HL-60/S4 treated with retinoic acid at 250 ng/mL for 4 days and 3 days (cell line): ENCODE data around the gene NMUR2.

Source experiments
- in situ Hi-C: fragments of 300-500 bp; cut with MboI; formaldehyde crosslinking; loops from 2 replicates; pipeline ENCODE4 v1.7.0; 2022; ENCODE audit warnings: low sequenced_read_pairs

NMUR2 gene

GRCh38 chr5:152372875-152373274, 32.2 kb downstream of the NMUR2 start:
- in situ Hi-C loops, result no loop called here

- in situ Hi-C loops, result no loop called here
Observed at GRCh38 chr5:152369298-152369697, 35.8 kb downstream of the NMUR2 start.

GRCh38 chr5:152367554-152367953, 37.5 kb downstream of the NMUR2 start:
- in situ Hi-C loops, result no loop called here

- in situ Hi-C loops, result no loop called here
Observed at GRCh38 chr5:152366716-152367115, 38.4 kb downstream of the NMUR2 start.

- in situ Hi-C loops, result no loop called here
Observed at GRCh38 chr5:152364899-152365298, 40.2 kb downstream of the NMUR2 start.

- in situ Hi-C loops, result no loop called here
Observed at GRCh38 chr5:152364172-152364571, 40.9 kb downstream of the NMUR2 start.

- in situ Hi-C loops, result no loop called here
Observed at GRCh38 chr5:152358861-152359568, 46.1 kb downstream of the NMUR2 start.

- in situ Hi-C loops, result no loop called here
Observed at GRCh38 chr5:152356506-152356905, 48.6 kb downstream of the NMUR2 start.

GRCh38 chr5:152355061-152355460, 50.0 kb downstream of the NMUR2 start:
- in situ Hi-C loops, result no loop called here

- in situ Hi-C loops, result no loop called here
Observed at GRCh38 chr5:152353001-152353400, 52.1 kb downstream of the NMUR2 start.

- in situ Hi-C loops, result no loop called here
Observed at GRCh38 chr5:152349683-152350526, 55.2 kb downstream of the NMUR2 start.
